ENCODE data around the gene IQCM. TPM values are rescaled to one million over a fixed set of nuclear protein-coding genes. Genes with fewer than 3 reads are reported as not detected.

Gene IQCM
- total RNA-seq, 2 experiments from 2014 or later, result not detected

GRCh38 chr4:149311076-149311475, 504.6 kb downstream of the IQCM start:
- no peak for DNase-seq (ENCODE audit: low spot score)
- POLR2A ChIA-PET, result interaction anchor here (0.6 to 1.0 kb wide), 3 partner anchors 8 to 19 kb away, joined by 3 read pairs; no protein-coding TSS in a partner anchor
- intact Hi-C loops (cut with micrococcal nuclease; ENCODE audit: unreplicated experiment), result no loop called here
- Histone ChIP-seq H3K79me2 (ENCODE audit: insufficient read depth, low read depth, low read length) (no peaks in the 10 kb centered on the region), H3K4me3 (ENCODE audit: low read depth, low read length, poor library complexity, severe bottlenecking) (no peak overlapping the region), H3K4me1 (ENCODE audit: insufficient read depth, low read length, poor library complexity, severe bottlenecking) (no peaks in the 10 kb centered on the region), H3K4me2 (ENCODE audit: low read length) (no peak overlapping the region), H3K36me3 (ENCODE audit: insufficient read depth, low read length) (no peaks in the 10 kb centered on the region), H2AFZ (ENCODE audit: low read length) (no peak overlapping the region), H3K27ac (ENCODE audit: low read depth, low read length, poor library complexity, severe bottlenecking) (no peak overlapping the region), H3K9me3 (ENCODE audit: low read length) (no peaks in the 10 kb centered on the region), H3K9me2 (ENCODE audit: insufficient read depth, low read length) (no peaks in the 10 kb centered on the region), H4K20me1 (ENCODE audit: insufficient read depth, low read length) (no peaks in the 10 kb centered on the region)
- no TSS peak for BruUV-seq (replicated peaks)
- TF ChIP-seq EZH2phosphoT487 (IDR thresholded peaks at IDR 0.05; ENCODE audit: borderline replicate concordance, low read depth, low read length) (no peak), CTCF (conservative IDR thresholded peaks at IDR 0.05; ENCODE audit: low read length) (no peak)
- CTCF ChIA-PET (ENCODE audit: unreplicated experiment), result no interaction called here

- no peaks in the 10 kb centered on the region for H4K20me1 ChIP-seq (ENCODE audit: insufficient read depth, low read length)
- H3K79me2 ChIP-seq (ENCODE audit: insufficient read depth, low read depth, low read length), result no peaks in the 10 kb centered on the region
- H3K27ac ChIP-seq (ENCODE audit: low read depth, low read length, poor library complexity, severe bottlenecking), result no peak overlapping the region
- TF ChIP-seq EZH2phosphoT487 (IDR thresholded peaks at IDR 0.05; ENCODE audit: borderline replicate concordance, low read depth, low read length) (no peak), CTCF (conservative IDR thresholded peaks at IDR 0.05; ENCODE audit: low read length) (no peak)
- H3K9me2 ChIP-seq (ENCODE audit: insufficient read depth, low read length), result no peaks in the 10 kb centered on the region
- DNase-seq (ENCODE audit: low spot score), result no peak
- ChIA-PET POLR2A (no interaction called here), CTCF (ENCODE audit: unreplicated experiment) (no interaction called here)
- no peaks in the 10 kb centered on the region for H3K4me1 ChIP-seq (ENCODE audit: insufficient read depth, low read length, poor library complexity, severe bottlenecking)
- H3K4me2 ChIP-seq (ENCODE audit: low read length), result no peak overlapping the region
- no peaks in the 10 kb centered on the region for H3K36me3 ChIP-seq (ENCODE audit: insufficient read depth, low read length)
- no peak overlapping the region for H2AFZ ChIP-seq (ENCODE audit: low read length)
- H3K9me3 ChIP-seq (ENCODE audit: low read length), result no peaks in the 10 kb centered on the region
- H3K4me3 ChIP-seq (ENCODE audit: low read depth, low read length, poor library complexity, severe bottlenecking), result no peak overlapping the region
- intact Hi-C loops (cut with micrococcal nuclease; ENCODE audit: unreplicated experiment), result no loop called here
- BruUV-seq (replicated peaks), result no TSS peak
These were observed 509.1 kb downstream of the IQCM start for GRCh38 chr4:149306537-149306936.
